ENCODE data around the gene PCDHA9.
A peak's percentile ranks its signal among the peaks of the same experiment; 100 is the strongest.

Gene PCDHA9

DNA sequence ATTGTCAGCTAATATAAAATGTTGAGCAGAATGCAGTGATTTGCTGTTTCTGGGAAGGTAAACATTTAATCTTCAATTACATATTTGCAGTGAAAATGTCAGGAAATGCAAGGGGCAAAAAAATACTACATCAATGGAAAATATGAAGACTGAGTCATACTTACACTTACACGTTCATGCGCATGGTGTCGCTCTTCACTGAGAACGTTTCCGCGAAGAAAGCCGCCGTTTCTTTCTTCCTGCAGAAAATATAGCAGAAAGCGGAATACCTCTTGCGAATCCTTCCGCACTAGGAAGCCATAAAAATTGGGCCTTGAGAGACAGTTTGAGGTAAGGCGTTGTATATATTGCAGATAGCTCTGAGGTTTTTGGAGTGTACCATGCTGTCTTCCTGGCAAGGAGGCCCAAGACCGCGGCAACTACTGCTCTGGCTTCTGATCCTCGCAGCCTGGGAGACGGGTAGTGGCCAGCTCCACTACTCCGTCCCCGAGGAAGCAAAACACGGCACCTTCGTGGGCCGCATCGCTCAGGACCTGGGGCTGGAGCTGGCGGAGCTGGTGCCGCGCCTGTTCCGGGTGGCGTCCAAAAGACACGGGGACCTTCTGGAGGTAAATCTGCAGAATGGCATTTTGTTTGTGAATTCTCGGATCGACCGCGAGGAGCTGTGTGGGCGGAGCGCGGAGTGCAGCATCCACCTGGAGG lies 33.9 kb downstream of the PCDHA9 start, which contains the start of gene PCDHA13:
Gene PCDHA13, plus strand, starts transcription at position 236 of the 702 bp plus-strand sequence. Its CDS starts 145 bp downstream, at position 381.
- H2BK12ac ChIP-seq (ENCODE audit: low read length in 2 of 2): no peak within 1 kb of the TSS
- WGBS: 69% methylated on average over 29 of the region's 35 CpGs
- peak within 1 kb of the TSS in 1 of 2 experiments; percentile 39 for H3K4me3 ChIP-seq (ENCODE audit: insufficient read depth in 1 of 2, low read depth in 1 of 2, low read length in 2 of 2)
- peaks cover 3% of the 10 kb centered on the region for H3K79me1 ChIP-seq (replicated peaks; ENCODE audit: low read length, poor library complexity, severe bottlenecking)
- no peak within 1 kb of the TSS for H3K4ac ChIP-seq (ENCODE audit: low read depth in 1 of 2, low read length in 2 of 2)
- no peak within 1 kb of the TSS for H3K23ac ChIP-seq (ENCODE audit: low read length in 2 of 2)
- H4K91ac ChIP-seq (ENCODE audit: low read length): no peak within 1 kb of the TSS
- H3K27me3 ChIP-seq (ENCODE audit: control insufficient read depth in 1 of 2, insufficient read depth in 1 of 2, low read length in 2 of 2): no peaks in the 10 kb centered on the region
- peak within 1 kb of the TSS; percentile 3 for H2AFZ ChIP-seq (ENCODE audit: low read depth, low read length)
- H3K4me2 ChIP-seq (ENCODE audit: low read length, poor library complexity, severe bottlenecking): no peak within 1 kb of the TSS
- H3K18ac ChIP-seq (ENCODE audit: low read depth in 1 of 2, low read length in 2 of 2): no peak within 1 kb of the TSS
- H2AK5ac ChIP-seq (ENCODE audit: low read length, severe bottlenecking): no peak within 1 kb of the TSS
- peak; percentile 50 for DNase-seq
- no peak within 1 kb of the TSS for H2BK120ac ChIP-seq (ENCODE audit: low read depth, low read length)
- H2BK5ac ChIP-seq (ENCODE audit: low read depth, low read length, poor library complexity, severe bottlenecking): no peak within 1 kb of the TSS
- H3K36me3 ChIP-seq (ENCODE audit: control insufficient read depth in 1 of 2, insufficient read depth in 2 of 2, low read depth in 1 of 2, low read length in 2 of 2): peaks cover 0 to 25% of the 10 kb centered on the region in 2 experiments
- H3K27ac ChIP-seq (ENCODE audit: low read length, poor library complexity, severe bottlenecking): no peak within 1 kb of the TSS
- no peak within 1 kb of the TSS for H2BK15ac ChIP-seq (ENCODE audit: low read depth, poor library complexity, severe bottlenecking)
- H3K9ac ChIP-seq (ENCODE audit: low read length): no peak within 1 kb of the TSS
- H3K14ac ChIP-seq (ENCODE audit: low read length in 2 of 2): no peak within 1 kb of the TSS
- no peak within 1 kb of the TSS for H4K8ac ChIP-seq (ENCODE audit: low read length)
- peaks cover 5% of the 10 kb centered on the region for H3K4me1 ChIP-seq (ENCODE audit: control insufficient read depth, insufficient read depth, low read depth, low read length)
- peaks cover 38% of the 10 kb centered on the region for H3K9me3 ChIP-seq (ENCODE audit: control insufficient read depth, low read length)

DNA sequence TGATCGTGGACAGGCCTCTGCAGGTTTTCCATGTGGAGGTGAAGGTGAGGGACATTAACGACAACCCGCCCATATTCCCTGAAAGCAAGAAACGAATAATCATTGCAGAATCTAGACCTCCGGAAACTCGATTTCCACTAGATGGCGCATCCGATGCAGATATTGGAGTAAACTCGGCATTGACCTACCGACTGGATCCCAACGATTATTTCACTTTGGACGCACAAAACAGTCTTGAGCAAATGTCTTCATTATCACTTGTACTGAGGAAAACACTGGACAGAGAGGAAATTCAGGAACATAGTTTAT lies 34.4 kb downstream of the PCDHA9 start:
- peak; percentile 15 for DNase-seq
- Histone ChIP-seq H3K4me1 (ENCODE audit: control insufficient read depth, insufficient read depth, low read depth, low read length) (peaks cover under 1% of the 10 kb centered on the region), H3K9ac (ENCODE audit: low read length) (no peak overlapping the region), H2AK5ac (ENCODE audit: low read length, severe bottlenecking) (no peak overlapping the region), H3K27me3 (ENCODE audit: control insufficient read depth in 1 of 2, insufficient read depth in 1 of 2, low read length in 2 of 2) (no peaks in the 10 kb centered on the region), H2AFZ (ENCODE audit: low read depth, low read length) (no peak overlapping the region), H3K23ac (ENCODE audit: low read length in 2 of 2) (no peak overlapping the region), H3K4ac (ENCODE audit: low read depth in 1 of 2, low read length in 2 of 2) (no peak overlapping the region), H3K79me1 (replicated peaks; ENCODE audit: low read length, poor library complexity, severe bottlenecking) (peaks cover under 1% of the 10 kb centered on the region), H2BK15ac (ENCODE audit: low read depth, poor library complexity, severe bottlenecking) (no peak overlapping the region), H3K4me2 (ENCODE audit: low read length, poor library complexity, severe bottlenecking) (no peak overlapping the region), H2BK5ac (ENCODE audit: low read depth, low read length, poor library complexity, severe bottlenecking) (no peak overlapping the region), H4K8ac (ENCODE audit: low read length) (no peak overlapping the region), H3K18ac (ENCODE audit: low read depth in 1 of 2, low read length in 2 of 2) (no peak overlapping the region), H3K4me3 (ENCODE audit: insufficient read depth in 1 of 2, low read depth in 1 of 2, low read length in 2 of 2) (peak overlapping the region in 1 of 2 experiments; percentile 39), H2BK120ac (ENCODE audit: low read depth, low read length) (no peak overlapping the region), H3K9me3 (ENCODE audit: control insufficient read depth, low read length) (peaks cover 42% of the 10 kb centered on the region), H4K91ac (ENCODE audit: low read length) (no peak overlapping the region), H3K14ac (ENCODE audit: low read length in 2 of 2) (no peak overlapping the region), H2BK12ac (ENCODE audit: low read length in 2 of 2) (no peak overlapping the region), H3K36me3 (ENCODE audit: control insufficient read depth in 1 of 2, insufficient read depth in 2 of 2, low read depth in 1 of 2, low read length in 2 of 2) (peaks cover 0 to 20% of the 10 kb centered on the region in 2 experiments), H3K27ac (ENCODE audit: low read length, poor library complexity, severe bottlenecking) (no peak overlapping the region)
- 59% methylated on average over 12 of the region's 12 CpGs for WGBS

DNA sequence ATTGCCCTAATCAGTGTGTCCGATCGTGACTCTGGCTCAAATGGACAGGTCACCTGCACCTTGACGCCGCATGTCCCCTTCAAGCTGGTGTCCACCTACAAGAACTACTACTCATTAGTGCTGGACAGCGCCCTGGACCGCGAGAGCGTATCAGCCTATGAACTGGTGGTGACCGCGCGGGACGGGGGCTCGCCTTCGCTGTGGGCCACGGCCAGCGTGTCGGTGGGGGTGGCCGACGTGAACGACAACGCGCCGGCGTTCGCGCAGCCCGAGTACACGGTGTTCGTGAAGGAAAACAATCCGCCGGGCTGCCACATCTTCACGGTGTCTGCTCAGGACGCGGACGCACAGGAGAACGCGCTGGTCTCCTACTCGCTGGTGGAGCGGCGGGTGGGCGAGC lies 35.2 kb downstream of the PCDHA9 start:
- DNase-seq: no peak
- Histone ChIP-seq H2BK5ac (ENCODE audit: low read depth, low read length, poor library complexity, severe bottlenecking) (no peak overlapping the region), H3K4me3 (ENCODE audit: insufficient read depth in 1 of 2, low read depth in 1 of 2, low read length in 2 of 2) (no peak overlapping the region), H3K18ac (ENCODE audit: low read depth in 1 of 2, low read length in 2 of 2) (no peak overlapping the region), H3K27me3 (ENCODE audit: control insufficient read depth in 1 of 2, insufficient read depth in 1 of 2, low read length in 2 of 2) (no peaks in the 10 kb centered on the region), H3K27ac (ENCODE audit: low read length, poor library complexity, severe bottlenecking) (no peak overlapping the region), H4K91ac (ENCODE audit: low read length) (no peak overlapping the region), H3K9ac (ENCODE audit: low read length) (no peak overlapping the region), H3K9me3 (ENCODE audit: control insufficient read depth, low read length) (peaks cover 47% of the 10 kb centered on the region), H2AK5ac (ENCODE audit: low read length, severe bottlenecking) (no peak overlapping the region), H2AFZ (ENCODE audit: low read depth, low read length) (no peak overlapping the region), H3K4me2 (ENCODE audit: low read length, poor library complexity, severe bottlenecking) (no peak overlapping the region), H3K4me1 (ENCODE audit: control insufficient read depth, insufficient read depth, low read depth, low read length) (no peaks in the 10 kb centered on the region), H4K8ac (ENCODE audit: low read length) (no peak overlapping the region), H3K14ac (ENCODE audit: low read length in 2 of 2) (peak overlapping the region in 1 of 2 experiments; percentile 65), H2BK12ac (ENCODE audit: low read length in 2 of 2) (no peak overlapping the region), H3K4ac (ENCODE audit: low read depth in 1 of 2, low read length in 2 of 2) (no peak overlapping the region), H3K79me1 (replicated peaks; ENCODE audit: low read length, poor library complexity, severe bottlenecking) (no peaks in the 10 kb centered on the region), H2BK120ac (ENCODE audit: low read depth, low read length) (no peak overlapping the region), H2BK15ac (ENCODE audit: low read depth, poor library complexity, severe bottlenecking) (no peak overlapping the region), H3K23ac (ENCODE audit: low read length in 2 of 2) (no peak overlapping the region), H3K36me3 (ENCODE audit: control insufficient read depth in 1 of 2, insufficient read depth in 2 of 2, low read depth in 1 of 2, low read length in 2 of 2) (peaks cover 0 to 19% of the 10 kb centered on the region in 2 experiments)
- 99% methylated on average over 40 of the region's 41 CpGs for WGBS

DNA sequence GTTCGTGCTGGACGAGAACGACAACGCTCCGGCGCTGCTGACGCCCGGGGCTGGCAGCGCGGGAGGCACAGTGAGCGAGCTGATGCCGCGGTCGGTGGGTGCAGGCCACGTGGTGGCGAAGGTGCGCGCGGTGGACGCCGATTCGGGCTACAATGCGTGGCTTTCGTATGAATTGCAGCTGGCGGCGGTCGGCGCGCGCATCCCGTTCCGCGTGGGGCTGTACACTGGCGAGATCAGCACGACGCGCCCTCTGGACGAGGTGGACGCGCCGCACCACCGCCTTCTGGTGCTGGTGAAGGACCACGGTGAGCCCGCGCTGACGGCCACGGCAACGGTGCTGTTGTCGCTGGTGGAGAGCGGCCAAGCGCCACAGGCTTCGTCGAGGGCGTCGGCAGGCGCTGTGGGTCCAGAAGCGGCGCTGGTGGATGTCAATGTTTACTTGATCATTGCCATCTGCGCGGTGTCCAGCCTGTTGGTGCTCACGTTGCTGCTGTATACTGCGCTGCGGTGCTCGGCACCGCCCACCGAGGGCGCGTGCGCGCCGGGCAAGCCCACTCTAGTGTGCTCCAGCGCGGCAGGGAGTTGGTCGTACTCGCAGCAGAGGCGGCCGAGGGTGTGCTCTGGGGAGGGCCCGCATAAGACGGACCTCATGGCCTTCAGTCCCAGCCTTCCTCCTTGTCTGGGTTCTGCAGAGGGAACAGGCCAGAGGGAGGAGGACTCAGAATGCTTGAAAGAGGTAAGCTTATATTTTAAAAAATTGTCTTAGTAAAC lies 35.9 kb downstream of the PCDHA9 start:
- no peak overlapping the region for H4K8ac ChIP-seq (ENCODE audit: low read length)
- H3K18ac ChIP-seq (ENCODE audit: low read depth in 1 of 2, low read length in 2 of 2): no peak overlapping the region
- no peak overlapping the region for H2BK120ac ChIP-seq (ENCODE audit: low read depth, low read length)
- no peaks in the 10 kb centered on the region for H3K27me3 ChIP-seq (ENCODE audit: control insufficient read depth in 1 of 2, insufficient read depth in 1 of 2, low read length in 2 of 2)
- no peak overlapping the region for H3K4ac ChIP-seq (ENCODE audit: low read depth in 1 of 2, low read length in 2 of 2)
- H3K9me3 ChIP-seq (ENCODE audit: control insufficient read depth, low read length): peaks cover 42% of the 10 kb centered on the region
- no peak overlapping the region for H3K27ac ChIP-seq (ENCODE audit: low read length, poor library complexity, severe bottlenecking)
- no peak overlapping the region for H3K4me3 ChIP-seq (ENCODE audit: insufficient read depth in 1 of 2, low read depth in 1 of 2, low read length in 2 of 2)
- H4K91ac ChIP-seq (ENCODE audit: low read length): no peak overlapping the region
- no peak overlapping the region for H3K9ac ChIP-seq (ENCODE audit: low read length)
- H2BK12ac ChIP-seq (ENCODE audit: low read length in 2 of 2): no peak overlapping the region
- H3K14ac ChIP-seq (ENCODE audit: low read length in 2 of 2): no peak overlapping the region
- H3K4me1 ChIP-seq (ENCODE audit: control insufficient read depth, insufficient read depth, low read depth, low read length): no peaks in the 10 kb centered on the region
- no peak overlapping the region for H2AK5ac ChIP-seq (ENCODE audit: low read length, severe bottlenecking)
- H2BK5ac ChIP-seq (ENCODE audit: low read depth, low read length, poor library complexity, severe bottlenecking): no peak overlapping the region
- no peak overlapping the region for H3K4me2 ChIP-seq (ENCODE audit: low read length, poor library complexity, severe bottlenecking)
- no peak for DNase-seq
- H3K36me3 ChIP-seq (ENCODE audit: control insufficient read depth in 1 of 2, insufficient read depth in 2 of 2, low read depth in 1 of 2, low read length in 2 of 2): peaks cover 0 to 19% of the 10 kb centered on the region in 2 experiments
- no peak overlapping the region for H2AFZ ChIP-seq (ENCODE audit: low read depth, low read length)
- H2BK15ac ChIP-seq (ENCODE audit: low read depth, poor library complexity, severe bottlenecking): no peak overlapping the region
- WGBS: 97% methylated on average over 77 of the region's 79 CpGs
- no peak overlapping the region for H3K23ac ChIP-seq (ENCODE audit: low read length in 2 of 2)
- peaks cover 1% of the 10 kb centered on the region for H3K79me1 ChIP-seq (replicated peaks; ENCODE audit: low read length, poor library complexity, severe bottlenecking)
